ENCODE measurements around the gene TP53INP2. TPM values are rescaled to one million over a fixed set of nuclear protein-coding genes. Genes with fewer than 3 reads are reported as not detected.

The TP53INP2 gene
- total and polyA plus RNA-seq, 8 donors, result 8.4 to 63.1 (median 26.5) TPM

- Histone ChIP-seq H3K27ac (no peak overlapping the region), H3K4me1 (peaks cover 0 to 23% (median 4%) of the 10 kb centered on the region in 4 donors), H3K27me3 (no peaks in the 10 kb centered on the region), H3K9me3 (no peaks in the 10 kb centered on the region), H3K4me3 (no peak overlapping the region), H3K36me3 (peaks cover 17 to 84% (median 72%) of the 10 kb centered on the region in 4 donors)
- TF ChIP-seq POLR2A (IDR thresholded peaks at IDR 0.05) (no peak), EP300 (IDR thresholded peaks at IDR 0.05) (no peak), POLR2AphosphoS5 (IDR thresholded peaks at IDR 0.05) (no peak), CTCF (IDR thresholded peaks at IDR 0.05) (no peak)
- WGBS, 5 donors, result 71 to 89% (median 78%) methylated on average over 6 of the region's 6 CpGs
- no peak for DNase-seq
- intact Hi-C loops (cut with DNase I; ENCODE audit: low total_unique reads), result no loop called here
Measured at GRCh38 chr20:34736106-34736735, 32.1 kb downstream of the TP53INP2 start.

- peaks cover 38 to 97% (median 94%) of the 10 kb centered on the region in 4 donors for H3K36me3 ChIP-seq
- no peaks in the 10 kb centered on the region for H3K4me1 ChIP-seq
- no peak for DNase-seq
- H3K27ac ChIP-seq, result no peak overlapping the region
- H3K9me3 ChIP-seq, result no peaks in the 10 kb centered on the region
- H3K4me3 ChIP-seq, result no peak overlapping the region
- 95 to 100% (median 100%) methylated on average over 1 of the region's 1 CpG for WGBS, 5 donors
- no peaks in the 10 kb centered on the region for H3K27me3 ChIP-seq
- intact Hi-C loops (cut with DNase I; ENCODE audit: low total_unique reads), result no loop called here
- TF ChIP-seq POLR2AphosphoS5 (IDR thresholded peaks at IDR 0.05) (no peak), POLR2A (IDR thresholded peaks at IDR 0.05) (no peak), EP300 (IDR thresholded peaks at IDR 0.05) (no peak), CTCF (IDR thresholded peaks at IDR 0.05) (no peak)
Measured at GRCh38 chr20:34743039-34743438, 38.9 kb downstream of the TP53INP2 start.

- no peak overlapping the region for H3K4me3 ChIP-seq
- no peak for DNase-seq
- TF ChIP-seq POLR2AphosphoS5 (IDR thresholded peaks at IDR 0.05) (no peak), CTCF (IDR thresholded peaks at IDR 0.05) (no peak), EP300 (IDR thresholded peaks at IDR 0.05) (no peak), POLR2A (IDR thresholded peaks at IDR 0.05) (no peak)
- H3K4me1 ChIP-seq, result no peaks in the 10 kb centered on the region
- no peak overlapping the region for H3K27ac ChIP-seq
- 90 to 95% (median 92%) methylated on average over 3 of the region's 3 CpGs for WGBS, 5 donors
- H3K36me3 ChIP-seq, result peaks cover 41 to 99% (median 96%) of the 10 kb centered on the region in 4 donors
- intact Hi-C loops (cut with DNase I; ENCODE audit: low total_unique reads), result no loop called here
- no peaks in the 10 kb centered on the region for H3K9me3 ChIP-seq
- no peaks in the 10 kb centered on the region for H3K27me3 ChIP-seq
Measured at GRCh38 chr20:34744340-34744739, 40.2 kb downstream of the TP53INP2 start.

GRCh38 chr20:34744847-34745246, 40.7 kb downstream of the TP53INP2 start:
- H3K4me1 ChIP-seq, result no peaks in the 10 kb centered on the region
- no peak overlapping the region for H3K4me3 ChIP-seq
- no peak overlapping the region for H3K27ac ChIP-seq
- WGBS, 5 donors, result 43 to 64% (median 58%) methylated on average over 1 of the region's 1 CpG
- no peaks in the 10 kb centered on the region for H3K9me3 ChIP-seq
- intact Hi-C loops (cut with DNase I; ENCODE audit: low total_unique reads), result no loop called here
- no peak for DNase-seq
- H3K36me3 ChIP-seq, result peaks cover 47 to 100% (median 97%) of the 10 kb centered on the region in 4 donors
- H3K27me3 ChIP-seq, result no peaks in the 10 kb centered on the region
- TF ChIP-seq EP300 (IDR thresholded peaks at IDR 0.05), result no peak
- no peak for TF ChIP-seq CTCF (IDR thresholded peaks at IDR 0.05)
- no peak for TF ChIP-seq POLR2AphosphoS5 (IDR thresholded peaks at IDR 0.05)
